Thyroid gland (tissue), 4 donors: ENCODE measurements around the gene IPO9.

ENCODE experiments used
- CTCF ChIP-seq, 6 experiments: fragments of 200-600 bp in 3 of 6; fragments of 450-650 bp in 3 of 6; sonication (generic) in 3 of 6; IDR thresholded peaks; one replicate each; pipeline ENCODE4 v1.5.1; 2016 to 2019; ENCODE audit warnings: antibody characterized with exemption in 6 of 6, mild to moderate bottlenecking in 2 of 6, inconsistent platforms in 1 of 6, moderate library complexity in 1 of 6
- POLR2A ChIP-seq, 2 donors: fragments of 450-650 bp; IDR thresholded peaks; one replicate each; pipeline ENCODE4 v1.6.1; 2017; ENCODE audit warnings: antibody characterized with exemption in 2 of 2, mild to moderate bottlenecking in 2 of 2, moderate library complexity in 1 of 2

GRCh38 chr1:201828820-201829774 is at the start of gene IPO9:
- TF ChIP-seq CTCF (IDR thresholded peaks at IDR 0.05), result peak; percentile 82 to 97 (median 94)
- TF ChIP-seq POLR2A (IDR thresholded peaks at IDR 0.05), result peak in 1 of 2 donors; percentile 84
